Measurements from ENCODE around the gene DLG2.

The DLG2 gene

GRCh38 chr11:83611031-83611430, 2016.1 kb downstream of the DLG2 start:
- H3K4me3 ChIP-seq (replicated peaks; ENCODE audit: insufficient read depth, low read length): no peak overlapping the region
- TF ChIP-seq REST (IDR thresholded peaks at IDR 0.05; ENCODE audit: insufficient replicate concordance, low read depth) (no peak), GABPA (IDR thresholded peaks at IDR 0.05; ENCODE audit: low read depth) (no peak), POLR2AphosphoS5 (IDR thresholded peaks at IDR 0.05; ENCODE audit: low read depth) (no peak), CTCF (IDR thresholded peaks at IDR 0.05; ENCODE audit: insufficient read depth, low read length) (no peak), SPI1 (IDR thresholded peaks at IDR 0.05; ENCODE audit: borderline replicate concordance, low read depth) (no peak)
- H3K27me3 ChIP-seq (ENCODE audit: insufficient read depth, poor library complexity, severe bottlenecking): no peaks in the 10 kb centered on the region
- DNase-seq (ENCODE audit: low read depth in 1 of 2, low spot score in 1 of 2): no peak
- H3K27ac ChIP-seq (replicated peaks): no peak overlapping the region

- no peaks in the 10 kb centered on the region for H3K27me3 ChIP-seq (ENCODE audit: insufficient read depth, poor library complexity, severe bottlenecking)
- TF ChIP-seq GABPA (IDR thresholded peaks at IDR 0.05; ENCODE audit: low read depth) (no peak), POLR2AphosphoS5 (IDR thresholded peaks at IDR 0.05; ENCODE audit: low read depth) (no peak), CTCF (IDR thresholded peaks at IDR 0.05; ENCODE audit: insufficient read depth, low read length) (no peak), SPI1 (IDR thresholded peaks at IDR 0.05; ENCODE audit: borderline replicate concordance, low read depth) (no peak)
- no peak for DNase-seq (ENCODE audit: low read depth in 1 of 2, low spot score in 1 of 2)
- H3K27ac ChIP-seq (replicated peaks): no peak overlapping the region
- H3K4me3 ChIP-seq (replicated peaks; ENCODE audit: insufficient read depth, low read length): no peak overlapping the region
These were observed 2018.0 kb downstream of the DLG2 start for GRCh38 chr11:83609191-83609590.

GRCh38 chr11:83608571-83608970, 2018.6 kb downstream of the DLG2 start:
- Histone ChIP-seq H3K4me3 (replicated peaks; ENCODE audit: insufficient read depth, low read length) (no peak overlapping the region), H3K27ac (replicated peaks) (no peak overlapping the region), H3K27me3 (ENCODE audit: insufficient read depth, poor library complexity, severe bottlenecking) (no peaks in the 10 kb centered on the region)
- TF ChIP-seq GABPA (IDR thresholded peaks at IDR 0.05; ENCODE audit: low read depth) (no peak), SPI1 (IDR thresholded peaks at IDR 0.05; ENCODE audit: borderline replicate concordance, low read depth) (no peak), POLR2AphosphoS5 (IDR thresholded peaks at IDR 0.05; ENCODE audit: low read depth) (no peak), REST (IDR thresholded peaks at IDR 0.05; ENCODE audit: insufficient replicate concordance, low read depth) (no peak)
- DNase-seq (ENCODE audit: low read depth in 1 of 2, low spot score in 1 of 2): no peak

GRCh38 chr11:83601914-83602527, 2025.1 kb downstream of the DLG2 start:
- Histone ChIP-seq H3K4me3 (replicated peaks; ENCODE audit: insufficient read depth, low read length) (no peak overlapping the region), H3K27me3 (ENCODE audit: insufficient read depth, poor library complexity, severe bottlenecking) (no peaks in the 10 kb centered on the region), H3K27ac (replicated peaks) (no peak overlapping the region)
- TF ChIP-seq GABPA (IDR thresholded peaks at IDR 0.05; ENCODE audit: low read depth) (no peak), CTCF (IDR thresholded peaks at IDR 0.05; ENCODE audit: insufficient read depth, low read length) (no peak), SPI1 (IDR thresholded peaks at IDR 0.05; ENCODE audit: borderline replicate concordance, low read depth) (no peak), POLR2AphosphoS5 (IDR thresholded peaks at IDR 0.05; ENCODE audit: low read depth) (no peak), REST (IDR thresholded peaks at IDR 0.05; ENCODE audit: insufficient replicate concordance, low read depth) (no peak)
- DNase-seq (ENCODE audit: low read depth in 1 of 2, low spot score in 1 of 2): no peak
